Measurements from ENCODE around the gene MUC21. TPM values are rescaled to one million over a fixed set of nuclear protein-coding genes. Genes with fewer than 3 reads are reported as not detected.
A peak's percentile ranks its signal among the peaks of the same experiment; 100 is the strongest.

Gene MUC21
- total and polyA plus RNA-seq, 9 of the 15 experiments (the other 6 are each of a cell fraction or from before 2014, with no cell fraction given), result not detected

DNA sequence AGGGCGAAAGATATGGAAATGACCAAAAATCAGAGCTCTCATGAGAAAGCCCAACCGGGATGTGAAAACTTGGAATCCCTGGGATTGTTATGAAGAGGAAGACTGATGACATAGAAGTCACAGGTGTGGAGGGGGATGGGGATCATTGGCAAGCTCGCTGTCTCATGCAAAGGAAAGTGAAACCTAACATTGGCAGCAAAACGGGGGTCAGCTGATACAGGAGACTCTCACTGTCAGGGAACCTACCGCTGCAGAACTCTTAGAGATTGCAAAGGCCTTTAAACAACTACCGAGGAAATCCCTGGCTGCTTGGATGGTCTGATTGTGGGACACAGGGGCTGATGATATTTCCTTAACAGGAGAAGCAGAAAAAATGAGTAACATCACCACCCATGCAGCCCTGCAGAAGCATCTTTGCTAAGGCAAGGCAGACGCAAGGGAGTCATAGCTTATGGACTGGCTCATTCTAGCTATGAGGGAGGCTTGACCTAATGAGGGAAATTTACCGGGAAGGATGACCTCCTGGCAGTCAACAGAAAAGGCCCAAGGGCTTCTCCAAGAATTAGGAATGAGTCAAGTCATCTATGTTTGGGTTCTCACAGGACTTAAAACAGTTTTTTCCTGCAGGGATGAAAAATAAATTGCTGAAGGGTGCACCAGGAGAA is 7.0 kb downstream of the MUC21 start (continued):
- TF ChIP-seq, protein P1, sequence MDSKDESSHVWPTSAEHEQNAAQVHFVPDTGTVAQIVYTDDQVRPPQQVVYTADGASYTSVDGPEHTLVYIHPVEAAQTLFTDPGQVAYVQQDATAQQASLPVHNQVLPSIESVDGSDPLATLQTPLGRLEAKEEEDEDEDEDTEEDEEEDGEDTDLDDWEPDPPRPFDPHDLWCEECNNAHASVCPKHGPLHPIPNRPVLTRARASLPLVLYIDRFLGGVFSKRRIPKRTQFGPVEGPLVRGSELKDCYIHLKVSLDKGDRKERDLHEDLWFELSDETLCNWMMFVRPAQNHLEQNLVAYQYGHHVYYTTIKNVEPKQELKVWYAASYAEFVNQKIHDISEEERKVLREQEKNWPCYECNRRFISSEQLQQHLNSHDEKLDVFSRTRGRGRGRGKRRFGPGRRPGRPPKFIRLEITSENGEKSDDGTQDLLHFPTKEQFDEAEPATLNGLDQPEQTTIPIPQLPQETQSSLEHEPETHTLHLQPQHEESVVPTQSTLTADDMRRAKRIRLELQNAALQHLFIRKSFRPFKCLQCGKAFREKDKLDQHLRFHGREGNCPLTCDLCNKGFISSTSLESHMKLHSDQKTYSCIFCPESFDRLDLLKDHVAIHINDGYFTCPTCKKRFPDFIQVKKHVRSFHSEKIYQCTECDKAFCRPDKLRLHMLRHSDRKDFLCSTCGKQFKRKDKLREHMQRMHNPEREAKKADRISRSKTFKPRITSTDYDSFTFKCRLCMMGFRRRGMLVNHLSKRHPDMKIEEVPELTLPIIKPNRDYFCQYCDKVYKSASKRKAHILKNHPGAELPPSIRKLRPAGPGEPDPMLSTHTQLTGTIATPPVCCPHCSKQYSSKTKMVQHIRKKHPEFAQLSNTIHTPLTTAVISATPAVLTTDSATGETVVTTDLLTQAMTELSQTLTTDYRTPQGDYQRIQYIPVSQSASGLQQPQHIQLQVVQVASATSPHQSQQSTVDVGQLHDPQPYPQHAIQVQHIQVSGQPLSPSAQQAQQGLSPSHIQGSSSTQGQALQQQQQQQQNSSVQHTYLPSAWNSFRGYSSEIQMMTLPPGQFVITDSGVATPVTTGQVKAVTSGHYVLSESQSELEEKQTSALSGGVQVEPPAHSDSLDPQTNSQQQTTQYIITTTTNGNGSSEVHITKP (IDR thresholded peaks at IDR 0.05; ENCODE audit: partially characterized antibody), result peak; percentile 93
- TF ChIP-seq ZNF76 (CRISPR knock-in tag; IDR thresholded peaks at IDR 0.05; ENCODE audit: borderline replicate concordance) (no peak), KHSRP (IDR thresholded peaks at IDR 0.05) (no peak)

DNA sequence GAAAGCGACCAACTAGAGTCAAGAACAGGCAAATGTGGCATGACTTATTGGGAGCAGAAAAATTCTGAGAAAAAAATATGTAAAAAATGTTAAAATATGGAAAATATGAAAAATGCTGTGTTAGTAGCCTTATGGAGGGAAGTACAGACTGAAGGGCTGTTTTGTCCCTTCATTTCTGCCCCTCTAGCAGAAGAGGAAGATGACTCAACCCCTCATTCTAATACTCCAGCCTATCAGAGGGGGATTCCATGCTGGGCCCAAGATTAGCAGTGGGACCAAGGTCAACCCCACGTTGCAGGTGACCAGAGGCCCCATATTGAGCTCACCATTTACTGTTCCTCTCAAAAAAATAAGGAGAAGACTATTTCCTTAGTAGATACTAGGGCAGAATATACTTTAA is 8.4 kb downstream of the MUC21 start:
- Histone ChIP-seq H3K9me1 (ENCODE audit: control insufficient read depth, insufficient read depth, low read length) (no peaks in the 10 kb centered on the region), H3K79me2 (ENCODE audit: control insufficient read depth, insufficient read depth, low read length) (no peaks in the 10 kb centered on the region), H3K27ac (ENCODE audit: extremely low read depth, low read depth, low read length) (no peak overlapping the region), H3K4me2 (ENCODE audit: insufficient read depth, low read length) (no peak overlapping the region), H2AFZ (ENCODE audit: low read depth, low read length) (no peak overlapping the region), H3K9me3 (replicated peaks; ENCODE audit: control insufficient read depth, insufficient read depth, low read depth, low read length) (no peaks in the 10 kb centered on the region), H3K4me3 (no peak overlapping the region), H4K20me1 (replicated peaks; ENCODE audit: control insufficient read depth, insufficient read depth, low read length) (peaks cover 4% of the 10 kb centered on the region; the same call in 1 of the 2 replicates), H3K36me3 (ENCODE audit: control insufficient read depth, insufficient read depth, low read length) (no peaks in the 10 kb centered on the region), H3K27me3 (ENCODE audit: control insufficient read depth in 2 of 2, insufficient read depth in 2 of 2, low read length in 2 of 2) (peaks cover 17 to 37% of the 10 kb centered on the region in 2 experiments), H3K9ac (ENCODE audit: insufficient read depth in 1 of 2, low read depth in 2 of 2, low read length in 2 of 2) (no peak overlapping the region), H3K4me1 (replicated peaks in 1 of 2; ENCODE audit: control insufficient read depth in 2 of 2, insufficient read depth in 2 of 2, low read length in 2 of 2) (no peaks in the 10 kb centered on the region; a peak in 1 of 5 replicates)
- ChIA-PET CTCF (ENCODE audit: low intra/inter-chr PET ratio) (no interaction called here), POLR2A (interaction anchor here (0.7 kb wide), 3 partner anchors 23 to 100 kb away, joined by 3 read pairs; no protein-coding TSS in a partner anchor)
- BruUV-seq (replicated peaks), result no TSS peak
- intact Hi-C loops (cut with micrococcal nuclease) (no loop called here), in situ Hi-C loops (cut with MboI) (no loop called here)
- DNase-seq (ENCODE audit: extremely low read depth in 1 of 4, low spot score in 3 of 4) (no peak), FAIRE-seq (no peak), ATAC-seq (no peak)
- no peak for TF ChIP-seq RAD21 (CRISPR knock-in tag; conservative IDR thresholded peaks at IDR 0.05 in 1 of 2, IDR thresholded peaks at IDR 0.05 in 1 of 2)
- TF ChIP-seq, protein P2, sequence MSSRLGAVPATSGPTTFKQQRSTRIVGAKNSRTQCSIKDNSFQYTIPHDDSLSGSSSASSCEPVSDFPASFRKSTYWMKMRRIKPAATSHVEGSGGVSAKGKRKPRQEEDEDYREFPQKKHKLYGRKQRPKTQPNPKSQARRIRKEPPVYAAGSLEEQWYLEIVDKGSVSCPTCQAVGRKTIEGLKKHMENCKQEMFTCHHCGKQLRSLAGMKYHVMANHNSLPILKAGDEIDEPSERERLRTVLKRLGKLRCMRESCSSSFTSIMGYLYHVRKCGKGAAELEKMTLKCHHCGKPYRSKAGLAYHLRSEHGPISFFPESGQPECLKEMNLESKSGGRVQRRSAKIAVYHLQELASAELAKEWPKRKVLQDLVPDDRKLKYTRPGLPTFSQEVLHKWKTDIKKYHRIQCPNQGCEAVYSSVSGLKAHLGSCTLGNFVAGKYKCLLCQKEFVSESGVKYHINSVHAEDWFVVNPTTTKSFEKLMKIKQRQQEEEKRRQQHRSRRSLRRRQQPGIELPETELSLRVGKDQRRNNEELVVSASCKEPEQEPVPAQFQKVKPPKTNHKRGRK (tag; IDR thresholded peaks at IDR 0.05), result peak; percentile 55; the same call in 1 of the 2 replicates
- TF ChIP-seq ZNF12 (CRISPR knock-in tag; IDR thresholded peaks at IDR 0.05), result no peak
- TF ChIP-seq, protein P3, sequence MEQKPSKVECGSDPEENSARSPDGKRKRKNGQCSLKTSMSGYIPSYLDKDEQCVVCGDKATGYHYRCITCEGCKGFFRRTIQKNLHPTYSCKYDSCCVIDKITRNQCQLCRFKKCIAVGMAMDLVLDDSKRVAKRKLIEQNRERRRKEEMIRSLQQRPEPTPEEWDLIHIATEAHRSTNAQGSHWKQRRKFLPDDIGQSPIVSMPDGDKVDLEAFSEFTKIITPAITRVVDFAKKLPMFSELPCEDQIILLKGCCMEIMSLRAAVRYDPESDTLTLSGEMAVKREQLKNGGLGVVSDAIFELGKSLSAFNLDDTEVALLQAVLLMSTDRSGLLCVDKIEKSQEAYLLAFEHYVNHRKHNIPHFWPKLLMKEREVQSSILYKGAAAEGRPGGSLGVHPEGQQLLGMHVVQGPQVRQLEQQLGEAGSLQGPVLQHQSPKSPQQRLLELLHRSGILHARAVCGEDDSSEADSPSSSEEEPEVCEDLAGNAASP (IDR thresholded peaks at IDR 0.05), result no peak
- no peak for TF ChIP-seq ZNF584 (CRISPR knock-in tag; IDR thresholded peaks at IDR 0.05; ENCODE audit: low read depth)
- WGBS (ENCODE audit: insufficient coverage, low coverage, missing lambda C conversion rate), result 7% methylated on average over 2 of the region's 2 CpGs
